Muscle of back (tissue), 11 donors: Measurements from ENCODE around the gene FRS2. TPM values are rescaled to one million over a fixed set of nuclear protein-coding genes. Genes with fewer than 3 reads are reported as not detected.
"Not testable (repeated sequence)": the region's sequence is repeated elsewhere in the genome, so short reads cannot be mapped to it uniquely, and the experiment has no call there.

Experiments used
- DNase-seq, 3 donors: peaks; one replicate each; pipeline versions ENCODE4 v3.0.0 to v3.0.0-alpha.2; 2013
- polyA plus RNA-seq, 10 donors: library from polyadenylated mRNA; unstranded; fragments of 120-200 nt; gene quantifications; one replicate each; pipeline ENCODE4 v1.2.1, GENCODE V29; 2013; ENCODE audit not compliant: insufficient read length in 10 of 10

The FRS2 gene
- polyA plus RNA-seq, 10 donors, result 18.9 to 26.3 (median 22.5) TPM

GRCh38 chr12:69579029-69579428, 108.8 kb downstream of the FRS2 start:
- no peak for DNase-seq

GRCh38 chr12:69580074-69580473, 109.9 kb downstream of the FRS2 start:
- DNase-seq, result no peak

GRCh38 chr12:69583203-69583602, 113.0 kb downstream of the FRS2 start:
- no peak for DNase-seq

- peak; percentile 96 to 99 (median 98) for DNase-seq
Measured at GRCh38 chr12:69585189-69586062, 115.2 kb downstream of the FRS2 start, which contains the start of gene CCT2. Gene CCT2, plus strand, starts transcription at chr12:69585459. Its CDS starts 63 bp downstream, at chr12:69585522.

- DNase-seq, result no peak
Measured at GRCh38 chr12:69588527-69588926, 118.3 kb downstream of the FRS2 start.

GRCh38 chr12:69589082-69589481, 118.9 kb downstream of the FRS2 start:
- no peak for DNase-seq

- no peak for DNase-seq
Measured at GRCh38 chr12:69595689-69596088, 125.5 kb downstream of the FRS2 start.

- no peak for DNase-seq
Measured at GRCh38 chr12:69598174-69598753, 128.1 kb downstream of the FRS2 start.

GRCh38 chr12:69600804-69601203, 130.6 kb downstream of the FRS2 start:
- no peak for DNase-seq

- DNase-seq, result no peak
Measured at GRCh38 chr12:69601962-69602685, 131.9 kb downstream of the FRS2 start.

- DNase-seq, result no peak
Measured at GRCh38 chr12:69602954-69603353, 132.8 kb downstream of the FRS2 start.

- DNase-seq, result not testable (repeated sequence)
Measured at GRCh38 chr12:69603556-69603955, 133.4 kb downstream of the FRS2 start.

GRCh38 chr12:69604275-69604674, 134.1 kb downstream of the FRS2 start:
- DNase-seq, result not testable (repeated sequence)

GRCh38 chr12:69608114-69608513, 137.9 kb downstream of the FRS2 start:
- DNase-seq, result no peak

GRCh38 chr12:69610126-69610525, 139.9 kb downstream of the FRS2 start:
- no peak for DNase-seq

GRCh38 chr12:69610729-69611128, 140.5 kb downstream of the FRS2 start, which contains the start of gene LRRC10:
Gene LRRC10, minus strand, starts transcription at chr12:69610907. Its CDS starts 69 bp downstream, at chr12:69610838.
- no peak for DNase-seq

GRCh38 chr12:69613351-69613750, 143.2 kb downstream of the FRS2 start:
- DNase-seq, result no peak

GRCh38 chr12:69616025-69616424, 145.8 kb downstream of the FRS2 start:
- peak in 1 of 3 donors; percentile 6 for DNase-seq

GRCh38 chr12:69619050-69619449, 148.9 kb downstream of the FRS2 start:
- DNase-seq, result no peak

GRCh38 chr12:69620077-69620476, 149.9 kb downstream of the FRS2 start:
- no peak for DNase-seq

GRCh38 chr12:69620921-69621320, 150.7 kb downstream of the FRS2 start:
- DNase-seq, result no peak

- DNase-seq, result no peak
Measured at GRCh38 chr12:69621551-69621950, 151.4 kb downstream of the FRS2 start.
